Stimulated activated naive B cell treated with anti-CD40 and anti-IgM and Interleukin-4, amounts not matched to agents 10 μg/mL and 1 μg/mL and 100 μg/mL, for 72 hours (primary cell): ENCODE measurements around the gene CDC42.
"Not testable (repeated sequence)": the region's sequence is repeated elsewhere in the genome, so short reads cannot be mapped to it uniquely, and the experiment has no call there.

ENCODE experiments used
- ATAC-seq, 2 donors: fragments of 150-1000 bp; cut with Tn5 transposase; replicated peaks; 2 replicates each; pipeline ENCODE4 v1.10.0; 2021; ENCODE audit warnings: moderate library complexity in 1 of 2
- DNase-seq: peaks from one replicate; pipeline ENCODE4 v3.0.0; 2021
- H3K27ac Mint-ChIP-seq: one replicate; pipeline ENCODE4 v1.8.0; 2022; ENCODE audit warnings: mild to moderate bottlenecking, mixed read lengths
- H3K27me3 Mint-ChIP-seq, 2 donors: one replicate each; pipeline ENCODE4 v1.8.0; 2022; ENCODE audit warnings: mixed read lengths in 2 of 2
- H3K36me3 Mint-ChIP-seq, 2 donors: one replicate each; pipeline ENCODE4 v1.8.0; 2022; ENCODE audit warnings: mixed read lengths in 2 of 2, mild to moderate bottlenecking in 1 of 2
- H3K4me1 Mint-ChIP-seq, 2 donors: one replicate each; pipeline ENCODE4 v1.8.0; 2022; ENCODE audit warnings: mixed read lengths in 2 of 2, mild to moderate bottlenecking in 1 of 2
- H3K4me3 Mint-ChIP-seq, 2 donors: one replicate each; pipeline ENCODE4 v1.8.0; 2022; ENCODE audit warnings: mild to moderate bottlenecking in 2 of 2, mixed read lengths in 2 of 2, moderate library complexity in 1 of 2
- H3K9me3 Mint-ChIP-seq, 2 donors: one replicate each; pipeline ENCODE4 v1.8.0; 2022; ENCODE audit warnings: mixed read lengths in 2 of 2, mild to moderate bottlenecking in 1 of 2

Gene CDC42

DNA sequence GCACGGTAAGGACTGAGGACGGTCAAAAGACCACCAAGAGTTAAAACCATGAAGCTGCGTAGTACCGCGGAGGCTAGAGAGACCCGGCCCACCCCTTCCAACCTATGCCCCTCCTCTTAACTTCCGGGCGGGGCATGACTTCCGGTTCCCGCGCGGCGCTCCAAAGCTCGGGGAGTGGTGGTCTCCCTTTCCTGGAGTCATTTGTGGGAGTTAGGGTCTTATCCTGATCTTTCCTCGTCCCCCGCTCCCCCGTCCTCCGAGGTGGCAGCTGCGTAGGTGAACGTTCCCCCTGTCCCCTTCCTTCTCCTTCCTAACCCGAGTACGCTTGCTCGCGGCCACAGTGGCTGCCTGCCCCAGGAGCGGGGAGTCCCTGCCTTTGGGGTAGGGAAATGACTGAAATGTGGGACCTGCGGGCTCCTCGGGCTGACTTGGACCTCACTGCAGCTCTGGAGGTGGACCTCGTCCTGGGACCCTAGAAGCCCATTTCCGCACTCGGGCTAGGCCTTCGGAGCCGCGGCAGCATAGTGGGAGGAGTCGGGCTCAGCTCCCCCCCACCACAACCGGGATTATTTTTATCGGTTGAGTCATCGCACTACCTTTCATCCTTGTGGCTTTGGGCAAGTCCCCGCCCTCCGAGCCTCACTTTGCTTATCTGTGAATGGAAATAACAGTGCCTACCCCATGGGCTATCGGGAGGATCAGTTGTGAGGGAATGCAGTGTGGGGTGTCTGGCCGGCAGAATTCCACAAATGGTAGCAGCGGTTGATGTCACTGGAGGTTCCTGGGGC lies 26.9 kb upstream of the CDC42 start:
- peaks cover 0 to 1% of the 10 kb centered on the region in 2 donors for H3K9me3 Mint-ChIP-seq
- peak overlapping the region; percentile 99 for H3K27ac Mint-ChIP-seq
- DNase-seq, result peak; percentile 91
- no peaks in the 10 kb centered on the region for H3K27me3 Mint-ChIP-seq
- peaks cover 42 to 62% of the 10 kb centered on the region in 2 donors for H3K4me1 Mint-ChIP-seq
- H3K36me3 Mint-ChIP-seq, result peaks cover 4 to 11% of the 10 kb centered on the region in 2 donors
- peak overlapping the region; percentile 92 to 97 for H3K4me3 Mint-ChIP-seq
- ATAC-seq, result peak; percentile 76 to 81

DNA sequence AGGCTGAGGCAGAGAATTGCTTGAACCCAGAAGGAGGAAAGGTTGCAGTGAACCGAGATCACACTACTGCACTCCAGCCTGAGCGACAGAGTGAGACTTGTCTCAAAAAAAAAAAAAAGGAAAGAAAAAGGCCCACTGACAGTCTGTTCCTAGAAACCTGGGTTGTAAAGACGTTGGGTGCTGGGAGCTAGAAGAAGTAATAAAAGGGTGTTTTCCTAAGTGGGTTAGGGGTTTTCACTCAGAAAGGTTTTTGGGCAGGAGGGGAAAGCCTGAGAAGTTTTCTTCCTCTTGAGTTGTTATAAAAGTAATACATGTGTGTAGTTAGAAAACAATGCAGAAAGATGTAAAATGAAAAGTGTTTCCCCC lies 25.6 kb upstream of the CDC42 start:
- ATAC-seq, result peak in 1 of 2 donors; percentile 1
- peak overlapping the region; percentile 92 to 97 for H3K4me3 Mint-ChIP-seq
- peak overlapping the region; percentile 99 for H3K27ac Mint-ChIP-seq

DNA sequence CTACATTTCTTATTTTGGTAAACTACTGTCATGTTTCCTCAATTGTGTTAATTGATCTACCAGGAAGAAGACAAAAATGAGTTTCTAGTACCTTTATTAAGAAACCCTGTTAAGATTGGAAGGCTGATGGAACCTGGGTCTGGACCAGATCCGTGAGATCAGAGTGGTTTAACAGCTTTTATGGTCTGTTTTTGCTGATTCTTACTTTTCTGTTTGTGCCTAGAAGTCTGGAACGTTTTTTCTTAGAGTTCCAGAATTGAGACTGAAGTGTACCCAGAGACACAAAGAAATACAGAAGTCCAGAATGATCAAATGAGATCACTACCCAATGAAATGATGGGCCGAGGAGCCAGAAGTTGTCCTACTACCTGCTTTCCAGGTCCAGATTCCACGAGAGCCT lies 22.5 kb upstream of the CDC42 start:
- DNase-seq, result no peak
- no peaks in the 10 kb centered on the region for H3K27me3 Mint-ChIP-seq
- H3K36me3 Mint-ChIP-seq, result peaks cover 4 to 11% of the 10 kb centered on the region in 2 donors
- H3K4me1 Mint-ChIP-seq, result peaks cover 36 to 52% of the 10 kb centered on the region in 2 donors
- H3K9me3 Mint-ChIP-seq, result peaks cover 0 to 1% of the 10 kb centered on the region in 2 donors
- H3K27ac Mint-ChIP-seq, result peak overlapping the region; percentile 37
- ATAC-seq, result no peak
- H3K4me3 Mint-ChIP-seq, result no peak overlapping the region

More for the DNA sequence above, 25.6 kb upstream of the CDC42 start:
- DNase-seq, result no peak
- no peaks in the 10 kb centered on the region for H3K27me3 Mint-ChIP-seq
- peaks cover 4 to 11% of the 10 kb centered on the region in 2 donors for H3K36me3 Mint-ChIP-seq
- peaks cover 50 to 73% of the 10 kb centered on the region in 2 donors for H3K4me1 Mint-ChIP-seq
- H3K9me3 Mint-ChIP-seq, result peaks cover 0 to 1% of the 10 kb centered on the region in 2 donors

DNA sequence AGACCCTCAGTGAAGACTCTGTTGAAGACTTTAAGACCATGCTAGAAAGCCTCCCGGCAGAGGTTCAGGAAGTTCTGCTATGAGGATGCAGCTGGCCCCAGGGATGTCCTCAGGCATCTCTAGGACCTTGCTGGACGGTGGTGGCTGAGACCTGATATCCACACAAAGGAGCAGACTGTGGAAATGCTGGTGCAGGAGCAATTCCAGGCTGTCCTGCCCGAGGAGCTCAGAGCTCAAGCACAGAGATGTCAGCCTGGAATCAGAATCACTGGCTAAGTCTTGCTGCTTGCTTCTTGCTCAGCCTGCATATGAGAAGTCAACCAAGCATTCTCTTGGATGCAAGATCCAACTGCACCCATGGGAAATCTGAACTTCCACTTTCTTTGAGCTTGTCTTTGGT lies 22.0 kb upstream of the CDC42 start:
- no peak overlapping the region for H3K27ac Mint-ChIP-seq
- DNase-seq (no peak), ATAC-seq (no peak)
- H3K9me3 Mint-ChIP-seq, result peaks cover 0 to 1% of the 10 kb centered on the region in 2 donors
- H3K4me3 Mint-ChIP-seq, result no peak overlapping the region
- peaks cover 4 to 11% of the 10 kb centered on the region in 2 donors for H3K36me3 Mint-ChIP-seq
- H3K27me3 Mint-ChIP-seq, result no peaks in the 10 kb centered on the region
- H3K4me1 Mint-ChIP-seq, result peaks cover 36 to 51% of the 10 kb centered on the region in 2 donors

DNA sequence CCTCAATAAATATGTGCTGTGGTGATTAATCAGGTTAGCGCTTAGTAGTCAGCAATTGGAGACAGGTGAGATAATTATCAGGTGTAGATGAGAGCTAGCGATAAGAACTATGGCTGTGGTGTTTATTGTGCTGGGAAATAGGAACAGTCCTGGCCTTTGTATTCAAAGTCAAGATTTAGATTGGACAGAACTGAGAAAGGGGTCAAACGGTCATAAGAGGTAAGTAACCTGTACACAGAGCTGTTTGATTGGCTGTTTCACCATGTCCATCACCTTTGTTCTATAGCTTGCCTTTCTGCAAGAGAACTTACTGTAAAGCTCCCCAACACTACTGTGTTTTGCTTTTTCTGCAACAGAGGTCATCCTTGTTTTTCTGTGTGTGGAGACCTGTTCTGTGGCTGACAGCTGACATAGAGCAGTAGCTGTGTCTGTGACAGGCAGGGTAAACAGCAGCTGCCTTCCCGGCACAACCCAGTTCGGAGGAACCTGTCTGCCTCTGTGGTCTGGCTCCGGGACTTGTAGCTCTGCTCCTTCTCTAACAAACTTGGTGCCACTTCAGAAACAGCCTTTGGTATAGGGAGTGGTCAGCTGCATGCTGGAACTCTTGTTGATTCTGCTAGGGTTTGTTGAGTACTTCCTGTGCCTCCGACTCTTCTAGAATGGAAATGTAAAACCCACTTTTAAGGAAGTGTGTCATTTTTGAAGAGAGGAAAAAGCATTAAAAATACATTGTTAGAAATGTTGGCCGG lies 21.1 kb upstream of the CDC42 start:
- Mint-ChIP-seq H3K36me3 (peaks cover 2 to 5% of the 10 kb centered on the region in 2 donors), H3K9me3 (peaks cover 0 to 1% of the 10 kb centered on the region in 2 donors), H3K4me3 (peak overlapping the region in 1 of 2 donors; percentile 70), H3K27ac (peak overlapping the region; percentile 77), H3K27me3 (no peaks in the 10 kb centered on the region), H3K4me1 (peaks cover 31 to 43% of the 10 kb centered on the region in 2 donors)
- ATAC-seq (peak; percentile 60 to 70), DNase-seq (no peak)

DNA sequence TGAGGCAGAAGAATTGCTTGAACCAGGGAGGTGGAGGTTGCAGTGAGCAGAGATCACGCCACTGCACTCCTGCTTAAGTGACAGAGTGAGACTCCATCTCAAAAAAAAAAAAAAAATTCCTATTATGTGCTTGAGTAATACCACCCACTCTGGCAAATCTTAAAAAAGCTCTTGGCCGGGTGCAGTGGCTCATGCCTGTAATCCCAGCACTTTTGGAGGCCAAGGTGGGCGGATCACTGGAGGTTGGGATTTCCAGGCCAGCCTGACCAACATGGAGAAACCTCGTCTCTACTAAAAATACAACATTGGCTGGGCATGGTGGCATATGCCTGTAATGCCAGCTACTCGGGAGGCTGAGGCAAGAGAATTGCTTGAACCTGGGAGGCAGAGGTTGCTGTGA lies 17.7 kb upstream of the CDC42 start:
- peaks cover 17 to 26% of the 10 kb centered on the region in 2 donors for H3K4me1 Mint-ChIP-seq
- not testable (repeated sequence) for DNase-seq, H3K4me3 Mint-ChIP-seq, H3K27ac Mint-ChIP-seq, H3K9me3 Mint-ChIP-seq, ATAC-seq, H3K27me3 Mint-ChIP-seq, H3K36me3 Mint-ChIP-seq

DNA sequence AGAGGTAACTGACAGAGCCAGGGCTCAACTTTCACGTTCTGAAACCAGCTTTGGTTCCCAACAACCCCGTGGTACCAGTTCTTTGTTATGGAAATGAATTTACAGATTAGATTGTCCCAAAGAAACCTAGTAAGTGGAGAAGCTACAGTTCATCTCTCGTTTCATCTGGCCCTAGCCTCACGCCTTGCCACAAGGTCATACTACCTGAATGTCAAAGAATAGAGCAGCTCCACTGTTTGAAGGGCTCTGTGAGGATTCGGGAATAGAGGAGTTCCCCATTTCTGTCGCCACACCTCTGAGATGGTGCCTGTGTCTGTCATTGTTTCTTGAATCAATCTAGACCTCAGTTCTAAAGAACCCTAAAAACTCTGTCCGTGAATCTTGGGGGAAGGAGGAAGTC lies 15.0 kb upstream of the CDC42 start:
- Mint-ChIP-seq H3K27me3 (no peaks in the 10 kb centered on the region), H3K4me1 (peaks cover 16 to 27% of the 10 kb centered on the region in 2 donors), H3K36me3 (no peaks in the 10 kb centered on the region), H3K9me3 (no peaks in the 10 kb centered on the region), H3K4me3 (no peak overlapping the region), H3K27ac (peak overlapping the region; percentile 51)
- DNase-seq, result no peak
- no peak for ATAC-seq

DNA sequence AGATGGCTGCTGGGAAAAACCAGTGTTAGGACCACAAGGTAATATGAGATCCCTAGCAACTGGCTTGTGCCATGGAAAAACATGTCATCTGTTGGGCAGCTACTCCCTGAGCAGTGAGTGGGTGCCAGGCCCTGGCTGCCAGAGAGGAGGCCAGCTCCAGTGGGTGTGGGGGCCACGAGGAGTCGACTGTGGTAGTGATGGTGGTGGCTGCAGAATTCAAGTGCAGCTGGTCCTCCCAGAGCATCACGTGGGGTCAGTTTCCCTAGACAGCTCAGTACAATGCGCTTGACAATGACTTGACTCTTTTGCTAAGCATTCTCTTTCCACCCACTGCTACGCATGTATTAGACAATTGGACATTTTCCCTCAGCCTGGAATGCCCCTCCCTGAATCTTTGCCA lies 14.5 kb upstream of the CDC42 start:
- Mint-ChIP-seq H3K27me3 (no peaks in the 10 kb centered on the region), H3K36me3 (no peaks in the 10 kb centered on the region), H3K4me3 (no peak overlapping the region), H3K9me3 (no peaks in the 10 kb centered on the region), H3K27ac (peak overlapping the region; percentile 72), H3K4me1 (peaks cover 20 to 32% of the 10 kb centered on the region in 2 donors)
- DNase-seq (no peak), ATAC-seq (no peak)

DNA sequence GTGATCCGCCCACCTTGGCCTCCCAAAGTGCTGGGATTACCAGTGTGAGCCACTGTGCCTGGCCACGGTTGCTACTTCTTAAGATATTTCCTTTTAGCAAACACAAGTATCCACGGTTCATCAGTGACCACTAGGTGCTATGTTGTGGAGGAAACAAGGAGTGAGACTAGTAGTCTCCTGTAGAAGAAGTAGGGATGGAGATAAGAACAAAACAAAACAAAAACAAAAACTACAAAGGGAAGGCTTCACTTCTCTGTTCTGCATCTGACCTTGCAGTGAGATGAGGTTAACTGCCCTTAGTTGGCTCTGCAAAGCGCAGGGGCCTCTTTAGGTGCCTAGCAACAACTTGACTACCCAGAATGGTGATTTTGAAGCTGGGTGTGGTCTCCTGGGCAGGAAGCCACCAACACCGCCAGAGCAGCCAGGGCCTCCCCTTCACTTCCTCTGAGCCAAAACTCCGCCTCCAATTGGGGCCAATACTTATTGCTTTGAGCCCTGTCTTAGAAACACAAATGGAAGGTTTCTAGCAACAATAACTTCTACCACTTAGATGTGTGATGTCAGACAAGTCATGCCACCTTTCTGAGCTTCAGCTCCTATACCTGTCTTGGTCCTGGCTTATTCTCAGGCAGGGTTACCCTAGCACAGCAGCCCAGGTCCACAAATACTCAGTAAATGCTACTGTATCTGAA lies 12.8 kb upstream of the CDC42 start:
- Mint-ChIP-seq H3K4me1 (peaks cover 25 to 39% of the 10 kb centered on the region in 2 donors), H3K27ac (peak overlapping the region; percentile 95), H3K36me3 (no peaks in the 10 kb centered on the region), H3K9me3 (no peaks in the 10 kb centered on the region), H3K4me3 (peak overlapping the region; percentile 69 to 73), H3K27me3 (no peaks in the 10 kb centered on the region)
- DNase-seq (peak; percentile 88), ATAC-seq (peak; percentile 98 to 99)

DNA sequence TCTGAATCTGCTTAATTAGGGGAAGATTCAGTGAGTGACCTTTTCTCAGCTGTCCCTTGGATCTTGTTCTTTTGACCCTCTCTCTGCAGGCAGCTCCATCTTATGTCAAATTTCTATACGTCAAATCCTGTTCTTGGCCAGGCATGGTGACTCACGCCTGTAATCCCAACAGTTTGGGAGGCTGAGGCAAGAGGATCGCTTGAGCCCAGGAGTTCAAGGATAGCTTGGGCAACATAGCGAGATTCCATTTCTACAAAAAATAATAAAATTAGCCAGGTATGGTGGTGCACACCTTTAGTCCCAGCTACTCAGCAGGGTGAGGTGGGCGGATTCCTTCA lies 12.3 kb upstream of the CDC42 start:
- peak overlapping the region; percentile 95 for H3K27ac Mint-ChIP-seq
- ATAC-seq (no peak), DNase-seq (no peak)
- peaks cover 0 to 1% of the 10 kb centered on the region in 2 donors for H3K36me3 Mint-ChIP-seq
- no peaks in the 10 kb centered on the region for H3K27me3 Mint-ChIP-seq
- H3K9me3 Mint-ChIP-seq, result peaks cover under 1 to 2% of the 10 kb centered on the region in 2 donors
- peaks cover 28 to 44% of the 10 kb centered on the region in 2 donors for H3K4me1 Mint-ChIP-seq
- H3K4me3 Mint-ChIP-seq, result peak overlapping the region; percentile 69 to 73

DNA sequence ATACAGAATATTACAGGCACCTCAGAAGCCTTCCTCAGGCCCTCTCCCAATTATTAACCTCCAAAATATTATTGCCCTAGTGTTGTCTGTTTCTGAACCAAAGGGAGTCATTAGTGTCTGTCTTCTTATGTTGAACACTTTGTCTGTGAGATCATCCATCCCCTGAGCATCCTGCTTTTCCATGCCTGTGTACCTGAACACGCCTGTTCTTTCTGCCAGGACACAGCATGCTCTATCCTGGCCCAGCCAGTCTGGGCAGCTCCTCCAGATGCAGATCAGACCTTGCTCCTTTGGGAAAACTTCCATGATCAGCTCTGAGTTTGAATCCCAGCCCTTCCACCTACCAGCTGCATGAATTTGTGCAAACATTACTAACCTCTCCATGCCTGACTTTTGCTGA lies 11.0 kb upstream of the CDC42 start:
- DNase-seq, result no peak
- Mint-ChIP-seq H3K4me3 (no peak overlapping the region), H3K36me3 (peaks cover 1 to 4% of the 10 kb centered on the region in 2 donors), H3K27me3 (no peaks in the 10 kb centered on the region), H3K27ac (peak overlapping the region; percentile 93), H3K9me3 (peaks cover 3 to 4% of the 10 kb centered on the region in 2 donors), H3K4me1 (peaks cover 31 to 47% of the 10 kb centered on the region in 2 donors)
- ATAC-seq, result no peak

DNA sequence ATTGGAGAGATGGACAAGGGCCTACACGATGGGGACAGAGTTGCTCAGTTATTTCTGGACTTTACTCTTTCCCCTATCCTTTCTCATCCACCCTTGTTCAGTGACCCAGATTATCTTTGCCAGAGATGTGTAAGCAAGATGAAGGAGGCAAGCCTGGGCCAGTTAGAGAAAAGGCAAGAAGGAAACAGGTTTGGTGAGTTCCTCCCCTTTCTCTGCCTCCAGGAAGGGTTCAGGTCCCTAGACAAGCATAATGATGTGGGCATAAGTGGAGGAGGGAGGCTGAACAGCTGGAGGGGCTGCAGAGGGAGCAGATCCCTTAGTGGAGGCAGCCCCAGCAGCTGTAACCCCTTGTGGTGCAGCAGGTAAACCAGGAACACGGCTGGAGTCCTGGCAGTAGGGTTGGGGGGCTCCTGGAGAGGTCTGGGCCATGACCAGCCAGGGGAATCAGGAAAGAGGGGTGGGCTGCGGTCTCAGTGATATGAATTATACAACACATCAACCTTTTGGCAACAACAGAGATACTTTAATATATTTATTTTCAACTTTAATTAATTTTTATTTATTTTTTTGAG lies 9.2 kb upstream of the CDC42 start:
- Mint-ChIP-seq H3K36me3 (peaks cover 1 to 4% of the 10 kb centered on the region in 2 donors), H3K27ac (peak overlapping the region; percentile 11), H3K4me3 (no peak overlapping the region)

DNA sequence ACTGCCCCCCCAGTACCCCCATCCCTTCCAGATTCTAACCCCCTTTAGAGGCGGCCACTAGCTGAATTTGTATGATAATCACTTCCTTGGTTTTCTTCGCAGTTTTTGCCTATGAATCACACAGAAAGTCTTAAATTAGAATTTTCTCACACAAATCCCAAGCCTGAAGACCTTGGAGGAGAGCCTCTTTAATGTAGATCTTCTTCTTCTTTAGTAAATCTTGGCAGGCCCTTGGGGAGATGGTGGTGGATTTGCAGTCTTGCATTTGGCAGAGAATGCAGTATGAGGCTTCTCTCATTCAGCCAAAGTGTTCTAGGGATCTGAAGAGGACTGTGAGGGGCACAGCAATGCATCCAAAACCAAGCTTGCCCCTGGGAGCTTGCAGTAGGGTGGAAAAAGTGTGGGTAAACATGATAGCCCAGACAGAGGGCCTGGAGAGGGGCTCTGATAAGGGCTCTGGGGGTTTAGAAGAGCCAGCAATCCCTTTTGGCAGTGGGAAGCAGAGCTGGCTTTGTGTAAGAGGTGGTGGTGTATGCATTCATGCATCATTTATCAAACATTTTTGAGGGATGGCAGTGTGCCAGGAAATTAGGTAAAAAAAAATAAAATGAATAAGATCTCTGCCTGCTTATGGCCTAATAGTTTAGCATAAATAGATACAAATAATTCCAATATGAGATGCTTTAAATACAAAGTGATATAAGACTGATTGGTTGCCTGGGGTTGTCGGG lies 7.7 kb upstream of the CDC42 start:
- Mint-ChIP-seq H3K9me3 (peaks cover 3 to 4% of the 10 kb centered on the region in 2 donors), H3K4me1 (peaks cover 38 to 62% of the 10 kb centered on the region in 2 donors), H3K4me3 (no peak overlapping the region), H3K27me3 (no peaks in the 10 kb centered on the region), H3K36me3 (peaks cover 1 to 4% of the 10 kb centered on the region in 2 donors), H3K27ac (peak overlapping the region; percentile 15)
- ATAC-seq, result no peak
- DNase-seq, result no peak

More for the DNA sequence above, 9.2 kb upstream of the CDC42 start:
- Mint-ChIP-seq H3K4me1 (peaks cover 37 to 57% of the 10 kb centered on the region in 2 donors), H3K9me3 (peaks cover 3 to 4% of the 10 kb centered on the region in 2 donors), H3K27me3 (no peaks in the 10 kb centered on the region)
- DNase-seq (no peak), ATAC-seq (no peak)
